VCaP (cell line): ENCODE data around the gene PDHX.

Experiments
- H3K27ac ChIP-seq: fragments of 450-650 bp; 2 replicates; pipeline ENCODE4 v1.5.1; 2017
- CTCF ChIP-seq: fragments of 450-650 bp; conservative IDR thresholded peaks from 2 replicates; pipeline ENCODE4 v1.5.1; 2017; ENCODE audit warnings: mild to moderate bottlenecking, moderate library complexity

Gene PDHX

DNA sequence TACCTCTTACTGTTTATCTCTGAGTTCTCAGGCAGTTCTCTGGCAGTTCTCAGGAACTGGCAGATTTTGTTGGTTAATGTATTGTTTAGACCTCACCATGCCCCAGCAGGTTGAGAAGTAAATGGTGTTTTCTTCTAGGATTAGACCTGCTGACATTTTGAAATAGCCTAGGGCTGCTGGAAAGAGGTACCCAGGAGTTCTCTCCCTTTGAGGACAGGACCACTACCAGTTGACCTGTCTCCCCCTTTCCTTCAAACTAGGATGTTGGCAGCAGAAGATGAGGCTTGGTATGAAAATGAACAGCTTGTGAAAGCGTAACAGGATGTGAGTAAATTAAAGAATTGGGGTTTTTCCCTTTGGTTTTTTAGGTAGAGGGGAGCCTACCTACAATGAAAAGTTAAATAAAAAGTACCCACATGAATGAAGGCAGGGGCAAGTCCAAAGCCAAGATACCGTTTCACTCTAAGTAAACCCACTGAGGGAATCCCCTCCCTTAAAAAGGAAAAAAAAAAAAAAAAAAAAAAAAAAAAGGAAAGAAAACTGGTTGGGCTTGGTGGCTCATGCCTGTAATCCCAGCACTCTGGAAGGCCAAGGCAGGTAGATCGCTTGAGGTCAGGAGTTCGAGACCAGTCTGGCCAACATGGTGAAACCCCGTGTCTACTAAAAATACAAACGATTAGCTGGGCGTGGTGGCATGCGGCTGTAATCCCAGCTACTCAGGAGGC, 96.2 kb downstream of the PDHX start:
- no peak for TF ChIP-seq CTCF
- no peak overlapping the region for H3K27ac ChIP-seq

DNA sequence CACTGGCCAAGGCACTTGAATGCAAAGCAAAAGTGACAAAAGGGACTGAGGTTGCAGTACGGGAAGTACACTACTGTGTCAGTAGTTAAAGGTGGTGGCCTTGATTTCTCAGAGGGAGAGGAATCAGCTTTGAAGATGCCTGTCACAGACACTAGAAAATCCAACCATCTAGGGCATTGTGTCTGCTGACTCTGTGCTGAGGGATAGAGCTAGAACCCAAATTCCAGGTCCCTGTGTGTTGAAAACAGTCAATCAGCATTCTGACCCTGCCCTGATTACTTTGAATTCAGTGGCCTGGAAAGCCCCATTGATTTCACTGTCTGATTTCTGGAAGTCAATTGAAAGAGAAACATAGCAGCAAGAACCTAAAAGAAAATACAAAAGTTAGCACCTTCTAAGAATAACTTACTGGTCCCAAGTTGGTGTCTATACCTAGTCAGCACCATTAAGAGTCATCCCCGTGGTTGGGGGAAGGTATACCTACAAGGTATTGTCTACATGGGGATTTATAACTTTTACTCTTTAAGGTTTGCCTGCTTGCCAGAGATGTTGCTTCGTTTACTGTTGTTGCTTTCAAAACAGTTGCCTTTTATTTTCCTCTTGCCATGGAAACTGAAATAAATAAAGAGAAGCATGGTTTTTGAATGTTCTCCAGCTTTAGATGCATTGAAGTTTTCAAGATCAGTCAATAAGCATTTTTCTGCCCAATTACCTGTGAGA, 97.3 kb downstream of the PDHX start:
- no peak for TF ChIP-seq CTCF
- no peak overlapping the region for H3K27ac ChIP-seq

GRCh38 chr11:35014346-35014745, 97.9 kb downstream of the PDHX start:
- no peak overlapping the region for H3K27ac ChIP-seq
- no peak for TF ChIP-seq CTCF

DNA sequence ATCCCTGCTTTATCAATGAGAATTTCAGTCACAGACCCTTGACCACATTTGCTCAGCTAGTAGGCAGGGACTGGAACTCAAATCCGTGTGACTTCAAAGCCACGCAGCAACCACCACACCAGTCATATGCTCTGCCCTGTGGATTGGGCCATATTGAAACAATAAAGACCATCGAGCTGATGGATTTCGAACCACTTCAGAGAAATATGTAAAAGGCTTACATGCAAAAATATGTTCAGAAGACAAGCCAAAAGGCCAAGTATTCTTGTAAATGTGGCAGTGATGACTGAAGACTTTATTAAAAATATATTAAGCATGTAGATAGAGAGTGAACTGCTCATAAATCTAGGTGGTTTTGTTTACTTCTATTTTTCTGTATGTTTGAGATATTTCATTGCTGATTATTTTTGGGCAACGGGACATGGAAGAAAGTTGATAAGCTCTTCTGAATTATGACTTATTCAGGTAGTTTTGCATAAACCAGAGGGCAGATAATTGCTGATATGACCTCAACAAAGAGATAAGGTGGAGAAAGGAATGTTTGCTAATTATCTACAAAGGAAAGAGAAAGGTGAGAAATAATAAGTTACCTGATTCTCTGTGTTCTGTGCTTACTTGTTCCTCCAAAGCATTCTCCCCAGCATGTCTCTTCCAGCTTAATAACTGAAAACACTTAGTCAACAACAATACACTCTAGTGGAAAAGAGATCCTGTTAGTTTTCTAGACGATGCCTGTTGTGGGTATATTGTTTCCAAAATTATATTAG, 99.4 kb downstream of the PDHX start:
- TF ChIP-seq CTCF, result no peak
- no peak overlapping the region; the same call in 1 of the 2 replicates for H3K27ac ChIP-seq

DNA sequence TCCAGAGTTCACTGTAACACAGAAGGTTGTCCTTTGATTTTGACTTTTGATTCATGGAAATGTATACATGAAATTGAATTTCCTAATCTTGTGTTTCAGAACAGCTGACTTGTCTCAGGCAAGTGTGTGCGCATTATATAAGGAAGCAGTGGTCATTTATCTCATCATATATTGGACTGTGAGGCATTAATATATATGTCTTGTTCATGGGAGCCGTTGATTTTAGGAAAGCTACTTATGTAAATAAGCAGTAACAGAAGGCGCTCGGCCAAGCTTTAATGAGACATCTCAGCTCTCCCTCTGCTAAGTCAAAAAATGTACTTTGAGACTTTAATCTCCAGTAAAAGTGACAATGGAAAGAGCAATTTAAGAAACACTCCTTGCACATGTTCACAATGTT, 100.5 kb downstream of the PDHX start:
- TF ChIP-seq CTCF, result no peak
- peak overlapping the region; percentile 32 for H3K27ac ChIP-seq

GRCh38 chr11:35017528-35018342, 101.3 kb downstream of the PDHX start:
- H3K27ac ChIP-seq, result peak overlapping the region; percentile 32
- no peak for TF ChIP-seq CTCF
